Measurements from ENCODE around the gene RETREG3. TPM values are rescaled to one million over a fixed set of nuclear protein-coding genes. Genes with fewer than 3 reads are reported as not detected.

The RETREG3 gene
- total and polyA plus RNA-seq, 2 of the 13 experiments (the other 11 are each of a cell fraction or from before 2014, with no cell fraction given): 47.0 to 55.8 TPM

DNA sequence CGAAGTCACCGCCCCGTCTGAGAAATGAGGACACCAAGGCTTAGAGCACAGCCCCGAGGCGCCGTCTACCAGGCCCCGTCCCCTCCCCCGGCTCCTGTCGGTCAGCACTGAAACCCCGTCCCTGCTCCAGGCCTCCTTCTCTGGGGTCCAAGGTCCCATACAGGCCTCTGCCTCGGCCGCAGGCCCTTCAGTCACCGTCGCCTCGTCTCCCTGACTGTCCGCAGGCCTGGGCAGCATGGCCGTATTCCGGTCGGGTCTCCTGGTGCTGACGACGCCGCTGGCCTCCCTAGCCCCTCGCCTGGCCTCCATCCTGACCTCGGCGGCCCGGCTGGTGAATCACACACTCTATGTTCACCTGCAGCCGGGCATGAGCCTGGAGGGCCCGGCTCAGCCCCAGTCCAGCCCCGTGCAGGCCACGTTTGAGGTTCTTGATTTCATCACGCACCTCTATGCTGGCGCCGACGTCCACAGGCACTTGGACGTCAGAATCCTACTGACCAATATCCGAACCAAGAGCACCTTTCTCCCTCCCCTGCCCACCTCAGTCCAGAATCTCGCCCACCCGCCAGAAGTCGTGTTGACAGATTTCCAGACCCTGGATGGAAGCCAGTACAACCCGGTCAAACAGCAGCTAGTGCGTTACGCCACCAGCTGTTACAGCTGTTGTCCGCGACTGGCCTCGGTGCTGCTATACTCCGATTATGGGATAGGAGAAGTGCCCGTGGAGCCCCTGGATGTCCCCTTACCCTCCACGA is 46.6 kb downstream of the RETREG3 start (continued):
- TF ChIP-seq, protein P1, sequence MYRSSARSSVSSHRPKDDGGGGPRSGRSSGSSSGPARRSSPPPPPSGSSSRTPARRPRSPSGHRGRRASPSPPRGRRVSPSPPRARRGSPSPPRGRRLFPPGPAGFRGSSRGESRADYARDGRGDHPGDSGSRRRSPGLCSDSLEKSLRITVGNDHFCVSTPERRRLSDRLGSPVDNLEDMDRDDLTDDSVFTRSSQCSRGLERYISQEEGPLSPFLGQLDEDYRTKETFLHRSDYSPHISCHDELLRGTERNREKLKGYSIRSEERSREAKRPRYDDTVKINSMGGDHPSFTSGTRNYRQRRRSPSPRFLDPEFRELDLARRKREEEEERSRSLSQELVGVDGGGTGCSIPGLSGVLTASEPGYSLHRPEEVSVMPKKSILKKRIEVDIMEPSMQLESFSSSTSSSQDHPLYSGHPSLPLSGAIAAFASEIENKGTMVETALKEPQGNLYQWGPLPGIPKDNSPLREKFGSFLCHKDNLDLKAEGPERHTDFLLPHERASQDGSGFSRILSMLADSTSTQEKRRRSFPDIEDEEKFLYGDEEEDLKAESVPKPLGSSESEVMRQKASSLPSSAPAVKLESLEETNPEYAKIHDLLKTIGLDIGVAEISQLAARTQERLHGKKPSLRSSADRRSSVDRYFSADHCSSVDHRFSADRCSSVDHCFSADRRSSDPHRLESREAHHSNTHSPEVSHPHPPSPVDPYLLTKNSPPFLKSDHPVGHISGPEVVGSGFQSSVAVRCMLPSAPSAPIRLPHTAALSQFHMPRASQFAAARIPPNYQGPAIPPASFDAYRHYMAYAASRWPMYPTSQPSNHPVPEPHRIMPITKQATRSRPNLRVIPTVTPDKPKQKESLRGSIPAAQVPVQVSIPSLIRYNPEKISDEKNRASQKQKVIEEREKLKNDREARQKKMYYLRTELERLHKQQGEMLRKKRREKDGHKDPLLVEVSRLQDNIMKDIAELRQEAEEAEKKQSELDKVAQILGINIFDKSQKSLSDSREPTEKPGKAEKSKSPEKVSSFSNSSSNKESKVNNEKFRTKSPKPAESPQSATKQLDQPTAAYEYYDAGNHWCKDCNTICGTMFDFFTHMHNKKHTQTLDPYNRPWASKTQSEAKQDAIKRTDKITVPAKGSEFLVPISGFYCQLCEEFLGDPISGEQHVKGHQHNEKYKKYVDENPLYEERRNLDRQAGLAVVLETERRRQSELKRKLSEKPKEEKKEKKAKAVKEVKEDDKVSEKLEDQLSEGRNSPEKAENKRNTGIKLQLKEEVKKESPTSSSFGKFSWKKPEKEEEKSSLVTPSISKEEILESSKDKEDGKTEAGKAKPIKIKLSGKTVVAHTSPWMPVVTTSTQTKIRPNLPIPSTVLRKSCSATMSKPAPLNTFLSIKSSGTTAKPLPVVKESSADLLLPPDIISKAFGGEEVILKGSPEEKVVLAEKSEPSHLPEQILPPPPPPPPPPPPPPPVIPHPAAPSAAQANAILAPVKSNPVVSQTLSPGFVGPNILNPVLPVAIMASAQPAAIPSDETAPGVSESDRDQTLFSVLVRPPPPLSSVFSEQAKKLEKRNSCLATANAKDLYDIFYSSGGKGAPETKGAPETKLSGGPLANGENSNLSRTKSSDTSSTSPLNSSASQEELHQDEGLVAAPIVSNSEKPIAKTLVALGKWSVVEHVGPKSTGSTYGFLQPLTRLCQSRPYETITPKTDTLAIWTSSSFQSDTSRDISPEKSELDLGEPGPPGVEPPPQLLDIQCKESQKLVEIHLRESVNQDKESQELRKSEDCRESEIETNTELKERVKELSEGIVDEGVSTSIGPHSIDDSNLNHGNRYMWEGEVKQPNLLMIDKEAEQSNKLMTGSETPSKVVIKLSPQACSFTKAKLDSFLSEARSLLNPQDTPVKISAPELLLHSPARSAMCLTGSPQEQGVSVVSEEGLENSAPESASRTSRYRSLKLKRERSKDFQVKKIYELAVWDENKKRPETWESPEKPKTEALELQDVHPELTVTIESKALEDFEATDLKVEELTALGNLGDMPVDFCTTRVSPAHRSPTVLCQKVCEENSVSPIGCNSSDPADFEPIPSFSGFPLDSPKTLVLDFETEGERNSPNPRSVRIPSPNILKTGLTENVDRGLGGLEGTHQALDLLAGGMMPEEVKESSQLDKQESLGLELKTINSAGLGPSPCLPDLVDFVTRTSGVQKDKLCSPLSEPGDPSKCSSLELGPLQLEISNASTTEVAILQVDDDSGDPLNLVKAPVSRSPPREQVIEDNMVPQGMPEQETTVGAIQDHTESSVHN (CRISPR knock-in tag; IDR thresholded peaks at IDR 0.05): 0 out of 2 replicates have a peak, but pooled peaks have one; percentile 45
- no peak for TF ChIP-seq SOX6 (IDR thresholded peaks at IDR 0.05)
- peak; percentile 19; the same call in 1 of the 2 replicates for TF ChIP-seq SOX6 (CRISPR knock-in tag; IDR thresholded peaks at IDR 0.05)
- TF ChIP-seq, protein P2, sequence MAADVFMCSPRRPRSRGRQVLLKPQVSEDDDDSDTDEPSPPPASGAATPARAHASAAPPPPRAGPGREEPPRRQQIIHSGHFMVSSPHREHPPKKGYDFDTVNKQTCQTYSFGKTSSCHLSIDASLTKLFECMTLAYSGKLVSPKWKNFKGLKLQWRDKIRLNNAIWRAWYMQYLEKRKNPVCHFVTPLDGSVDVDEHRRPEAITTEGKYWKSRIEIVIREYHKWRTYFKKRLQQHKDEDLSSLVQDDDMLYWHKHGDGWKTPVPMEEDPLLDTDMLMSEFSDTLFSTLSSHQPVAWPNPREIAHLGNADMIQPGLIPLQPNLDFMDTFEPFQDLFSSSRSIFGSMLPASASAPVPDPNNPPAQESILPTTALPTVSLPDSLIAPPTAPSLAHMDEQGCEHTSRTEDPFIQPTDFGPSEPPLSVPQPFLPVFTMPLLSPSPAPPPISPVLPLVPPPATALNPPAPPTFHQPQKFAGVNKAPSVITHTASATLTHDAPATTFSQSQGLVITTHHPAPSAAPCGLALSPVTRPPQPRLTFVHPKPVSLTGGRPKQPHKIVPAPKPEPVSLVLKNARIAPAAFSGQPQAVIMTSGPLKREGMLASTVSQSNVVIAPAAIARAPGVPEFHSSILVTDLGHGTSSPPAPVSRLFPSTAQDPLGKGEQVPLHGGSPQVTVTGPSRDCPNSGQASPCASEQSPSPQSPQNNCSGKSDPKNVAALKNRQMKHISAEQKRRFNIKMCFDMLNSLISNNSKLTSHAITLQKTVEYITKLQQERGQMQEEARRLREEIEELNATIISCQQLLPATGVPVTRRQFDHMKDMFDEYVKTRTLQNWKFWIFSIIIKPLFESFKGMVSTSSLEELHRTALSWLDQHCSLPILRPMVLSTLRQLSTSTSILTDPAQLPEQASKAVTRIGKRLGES (CRISPR knock-in tag; IDR thresholded peaks at IDR 0.05; ENCODE audit: borderline replicate concordance): no peak
- no peak for TF ChIP-seq EHMT2 (IDR thresholded peaks at IDR 0.05; ENCODE audit: borderline replicate concordance, low read depth, low read length)
- no peak for TF ChIP-seq ZFP36 (IDR thresholded peaks at IDR 0.05; ENCODE audit: borderline replicate concordance, low read depth, low read length, partially characterized antibody)
- TF ChIP-seq ZNF546 (CRISPR knock-in tag; conservative IDR thresholded peaks at IDR 0.05): no peak; the same call in 1 of the 2 replicates
- TF ChIP-seq, protein P3, sequence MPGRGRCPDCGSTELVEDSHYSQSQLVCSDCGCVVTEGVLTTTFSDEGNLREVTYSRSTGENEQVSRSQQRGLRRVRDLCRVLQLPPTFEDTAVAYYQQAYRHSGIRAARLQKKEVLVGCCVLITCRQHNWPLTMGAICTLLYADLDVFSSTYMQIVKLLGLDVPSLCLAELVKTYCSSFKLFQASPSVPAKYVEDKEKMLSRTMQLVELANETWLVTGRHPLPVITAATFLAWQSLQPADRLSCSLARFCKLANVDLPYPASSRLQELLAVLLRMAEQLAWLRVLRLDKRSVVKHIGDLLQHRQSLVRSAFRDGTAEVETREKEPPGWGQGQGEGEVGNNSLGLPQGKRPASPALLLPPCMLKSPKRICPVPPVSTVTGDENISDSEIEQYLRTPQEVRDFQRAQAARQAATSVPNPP (CRISPR knock-in tag; IDR thresholded peaks at IDR 0.05): 0 out of 2 replicates have a peak, but pooled peaks have one; percentile 56
- TF ChIP-seq, protein P4, sequence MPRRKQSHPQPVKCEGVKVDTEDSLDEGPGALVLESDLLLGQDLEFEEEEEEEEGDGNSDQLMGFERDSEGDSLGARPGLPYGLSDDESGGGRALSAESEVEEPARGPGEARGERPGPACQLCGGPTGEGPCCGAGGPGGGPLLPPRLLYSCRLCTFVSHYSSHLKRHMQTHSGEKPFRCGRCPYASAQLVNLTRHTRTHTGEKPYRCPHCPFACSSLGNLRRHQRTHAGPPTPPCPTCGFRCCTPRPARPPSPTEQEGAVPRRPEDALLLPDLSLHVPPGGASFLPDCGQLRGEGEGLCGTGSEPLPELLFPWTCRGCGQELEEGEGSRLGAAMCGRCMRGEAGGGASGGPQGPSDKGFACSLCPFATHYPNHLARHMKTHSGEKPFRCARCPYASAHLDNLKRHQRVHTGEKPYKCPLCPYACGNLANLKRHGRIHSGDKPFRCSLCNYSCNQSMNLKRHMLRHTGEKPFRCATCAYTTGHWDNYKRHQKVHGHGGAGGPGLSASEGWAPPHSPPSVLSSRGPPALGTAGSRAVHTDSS (CRISPR knock-in tag; conservative IDR thresholded peaks at IDR 0.05): no peak

Measured in HepG2 (cell line).